CD14-positive monocyte (primary cell): ENCODE measurements around the gene SCAPER. TPM values are rescaled to one million over a fixed set of nuclear protein-coding genes. Genes with fewer than 3 reads are reported as not detected.
"Not testable (repeated sequence)": the region's sequence is repeated elsewhere in the genome, so short reads cannot be mapped to it uniquely, and the experiment has no call there.

Experiments
- DNase-seq, 3 donors: peaks; one replicate each; pipeline ENCODE4 v3.0.0-alpha.2; 2011 to 2022
- H2AFZ ChIP-seq: 2 replicates; pipeline ENCODE4 v1.6.0; 2012; ENCODE audit warnings: mild to moderate bottlenecking, low read depth, low read length, inconsistent platforms; ENCODE audit not compliant: insufficient read depth, poor library complexity, severe bottlenecking
- H3K27ac ChIP-seq, 2 donors: 1 replicate in 1 of 2; 2 replicates in 1 of 2; pipeline ENCODE4 v1.5.1; 2012 to 2013; ENCODE audit warnings: low read length in 2 of 2, control low read depth in 1 of 2, inconsistent platforms in 1 of 2, low read depth in 1 of 2, mild to moderate bottlenecking in 1 of 2
- H3K27me3 ChIP-seq, 2 donors: one replicate each; pipeline versions ENCODE4 v1.6.0 to v1.6.1; 2011 to 2013; ENCODE audit warnings: low read length in 2 of 2; ENCODE audit not compliant: control insufficient read depth in 2 of 2, insufficient read depth in 2 of 2
- H3K36me3 ChIP-seq, 2 donors: replicated peaks in 1 of 2; 1 replicate in 1 of 2; 2 replicates in 1 of 2; pipeline versions ENCODE4 v1.5.1 to v1.6.1; 2012 to 2013; ENCODE audit warnings: low read length in 2 of 2, control low read depth in 1 of 2, inconsistent platforms in 1 of 2, mild to moderate bottlenecking in 1 of 2; ENCODE audit not compliant: insufficient read depth in 2 of 2, control insufficient read depth in 1 of 2
- H3K4me1 ChIP-seq, 2 donors: 1 replicate in 1 of 2; 2 replicates in 1 of 2; pipeline versions ENCODE4 v1.5.1 to v1.6.1; 2012 to 2013; ENCODE audit warnings: low read length in 2 of 2, control low read depth in 1 of 2, inconsistent platforms in 1 of 2, mild to moderate bottlenecking in 1 of 2, moderate library complexity in 1 of 2; ENCODE audit not compliant: insufficient read depth in 2 of 2, control insufficient read depth in 1 of 2
- H3K4me2 ChIP-seq: replicated peaks from 2 replicates; pipeline ENCODE3; 2012; ENCODE audit warnings: low read length, moderate library complexity, mild to moderate bottlenecking; ENCODE audit not compliant: poor library complexity, severe bottlenecking; ENCODE audit errors: extremely low read depth
- H3K4me3 ChIP-seq, 3 experiments: fragments of 200-600 bp in 1 of 3; sonication (generic) in 1 of 3; replicated peaks in 1 of 3; 1 replicate in 2 of 3; 2 replicates in 1 of 3; pipeline ENCODE4 v1.5.1; 2011 to 2013; ENCODE audit warnings: low read length in 3 of 3, mild to moderate bottlenecking in 3 of 3, control low read depth in 2 of 3, low read depth in 2 of 3, inconsistent platforms in 1 of 3, moderate library complexity in 1 of 3
- H3K79me2 ChIP-seq: 2 replicates; pipeline ENCODE4 v1.6.0; 2012; ENCODE audit warnings: mild to moderate bottlenecking, control low read depth, inconsistent platforms, low read length, moderate library complexity; ENCODE audit not compliant: insufficient read depth
- H3K9ac ChIP-seq: 2 replicates; pipeline ENCODE4 v1.6.0; 2017; ENCODE audit warnings: low read length, mild to moderate bottlenecking; ENCODE audit not compliant: insufficient read depth, poor library complexity, severe bottlenecking
- H3K9me3 ChIP-seq, 2 donors: replicated peaks in 1 of 2; 1 replicate in 1 of 2; 2 replicates in 1 of 2; pipeline versions ENCODE4 v1.5.1 to v1.6.1; 2012 to 2013; ENCODE audit warnings: low read length in 2 of 2, control low read depth in 1 of 2; ENCODE audit not compliant: control insufficient read depth in 1 of 2, insufficient read depth in 1 of 2
- H4K20me1 ChIP-seq: 2 replicates; pipeline ENCODE4 v1.6.0; 2012; ENCODE audit warnings: mild to moderate bottlenecking, low read length, control low read depth, moderate library complexity; ENCODE audit not compliant: insufficient read depth
- H3K27ac Mint-ChIP-seq, 7 donors: one replicate each; pipeline ENCODE4 v1.8.0; 2020; ENCODE audit warnings: mild to moderate bottlenecking in 7 of 7, mixed read lengths in 7 of 7, moderate library complexity in 6 of 7, inconsistent platforms in 2 of 7
- H3K27me3 Mint-ChIP-seq, 3 donors: one replicate each; pipeline ENCODE4 v1.8.0; 2021 to 2022; ENCODE audit warnings: low read depth in 3 of 3, mild to moderate bottlenecking in 3 of 3, mixed read lengths in 3 of 3, moderate library complexity in 3 of 3, inconsistent platforms in 1 of 3
- H3K36me3 Mint-ChIP-seq, 2 donors: one replicate each; pipeline ENCODE4 v1.8.0; 2020; ENCODE audit warnings: mixed read lengths in 2 of 2, inconsistent platforms in 1 of 2, mild to moderate bottlenecking in 1 of 2
- H3K4me1 Mint-ChIP-seq: one replicate; pipeline ENCODE4 v1.8.0; 2020; ENCODE audit warnings: mild to moderate bottlenecking, mixed read lengths
- H3K4me3 Mint-ChIP-seq, 2 donors: one replicate each; pipeline ENCODE4 v1.8.0; 2020; ENCODE audit warnings: mild to moderate bottlenecking in 2 of 2, mixed read lengths in 2 of 2, moderate library complexity in 1 of 2
- H3K9me3 Mint-ChIP-seq, 7 donors: one replicate each; pipeline ENCODE4 v1.8.0; 2020 to 2022; ENCODE audit warnings: mixed read lengths in 7 of 7, mild to moderate bottlenecking in 6 of 7, moderate library complexity in 6 of 7, inconsistent platforms in 2 of 7
- WGBS: methylation state at CpG from one replicate; pipeline ENCODE4 v1.1.5; 2013; ENCODE audit warnings: missing lambda C conversion rate; ENCODE audit not compliant: insufficient coverage; 5-methylcytosine and 5-hydroxymethylcytosine counted together
- intact Hi-C, 2 donors: fragments of 100-400 bp; cut with micrococcal nuclease; formaldehyde crosslinking; loops; one replicate each; pipeline versions ENCODE4 v1.15.0 to v1.15.1; 2023
- polyA plus RNA-seq, 3 donors: library from polyadenylated mRNA; depleted of rRNA in 1 of 3; unstranded in 2 of 3; stranded (reverse) in 1 of 3; fragments of 300-500 nt in 2 of 3; fragments of >200 nt in 1 of 3; fragmentation: Illumina TruSeq in 2 of 3; gene quantifications; 1 replicate in 2 of 3; 2 replicates in 1 of 3; pipeline ENCODE4 v1.2.3, GENCODE V29; 2012 to 2021
- TF ChIP-seq, protein P1 (sequence below): fragments of 200-600 bp; IDR thresholded peaks from one replicate; pipeline ENCODE4 v1.8.0; 2022; ENCODE audit warnings: antibody characterized with exemption, mild to moderate bottlenecking

SCAPER gene
- polyA plus RNA-seq, 3 donors, result 2.5 to 5.4 (median 4.2) TPM

DNA sequence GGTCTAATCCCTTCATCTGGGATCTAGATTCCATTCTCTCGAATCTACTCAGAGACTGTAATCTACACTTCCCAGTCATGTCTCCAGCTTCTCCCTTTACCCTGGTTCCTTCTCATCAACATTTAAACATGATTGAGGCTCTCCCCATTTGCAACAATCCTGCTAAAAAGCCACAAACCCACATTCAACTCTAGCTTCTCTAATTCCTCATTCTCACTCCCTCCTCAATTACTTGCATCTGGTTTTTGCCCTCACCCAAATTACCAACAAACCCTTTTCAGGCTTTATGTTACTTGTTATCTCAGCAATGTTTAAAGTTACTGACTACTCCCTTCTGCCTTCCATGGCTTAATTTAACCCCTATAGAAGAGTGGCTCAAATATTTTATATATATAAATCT is 605.4 kb downstream of the SCAPER start:
- Histone ChIP-seq H3K79me2 (peaks cover 93% of the 10 kb centered on the region), H3K9me3 (no peaks in the 10 kb centered on the region), H3K9ac (no peak overlapping the region), H3K36me3 (peaks cover 0 to 3% of the 10 kb centered on the region in 2 donors), H3K4me1 (peaks cover 10 to 14% of the 10 kb centered on the region in 2 donors), H3K27ac (no peak overlapping the region), H4K20me1 (peaks cover 96% of the 10 kb centered on the region), H3K27me3 (no peaks in the 10 kb centered on the region), H3K4me2 (no peak overlapping the region), H3K4me3 (no peak overlapping the region), H2AFZ (no peak overlapping the region)
- intact Hi-C loops, result no loop called here
- no peaks in the 10 kb centered on the region for H3K27me3 Mint-ChIP-seq
- H3K9me3 Mint-ChIP-seq, result no peaks in the 10 kb centered on the region
- H3K4me3 Mint-ChIP-seq, result no peak overlapping the region
- peaks cover 0 to 16% of the 10 kb centered on the region in 2 donors for H3K36me3 Mint-ChIP-seq
- DNase-seq, result no peak
- TF ChIP-seq, protein P1, sequence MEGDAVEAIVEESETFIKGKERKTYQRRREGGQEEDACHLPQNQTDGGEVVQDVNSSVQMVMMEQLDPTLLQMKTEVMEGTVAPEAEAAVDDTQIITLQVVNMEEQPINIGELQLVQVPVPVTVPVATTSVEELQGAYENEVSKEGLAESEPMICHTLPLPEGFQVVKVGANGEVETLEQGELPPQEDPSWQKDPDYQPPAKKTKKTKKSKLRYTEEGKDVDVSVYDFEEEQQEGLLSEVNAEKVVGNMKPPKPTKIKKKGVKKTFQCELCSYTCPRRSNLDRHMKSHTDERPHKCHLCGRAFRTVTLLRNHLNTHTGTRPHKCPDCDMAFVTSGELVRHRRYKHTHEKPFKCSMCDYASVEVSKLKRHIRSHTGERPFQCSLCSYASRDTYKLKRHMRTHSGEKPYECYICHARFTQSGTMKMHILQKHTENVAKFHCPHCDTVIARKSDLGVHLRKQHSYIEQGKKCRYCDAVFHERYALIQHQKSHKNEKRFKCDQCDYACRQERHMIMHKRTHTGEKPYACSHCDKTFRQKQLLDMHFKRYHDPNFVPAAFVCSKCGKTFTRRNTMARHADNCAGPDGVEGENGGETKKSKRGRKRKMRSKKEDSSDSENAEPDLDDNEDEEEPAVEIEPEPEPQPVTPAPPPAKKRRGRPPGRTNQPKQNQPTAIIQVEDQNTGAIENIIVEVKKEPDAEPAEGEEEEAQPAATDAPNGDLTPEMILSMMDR, result no peak
- no peaks in the 10 kb centered on the region for H3K4me1 Mint-ChIP-seq
- WGBS, result 25% methylated on average over 1 of the region's 1 CpG
- no peak overlapping the region for H3K27ac Mint-ChIP-seq

DNA sequence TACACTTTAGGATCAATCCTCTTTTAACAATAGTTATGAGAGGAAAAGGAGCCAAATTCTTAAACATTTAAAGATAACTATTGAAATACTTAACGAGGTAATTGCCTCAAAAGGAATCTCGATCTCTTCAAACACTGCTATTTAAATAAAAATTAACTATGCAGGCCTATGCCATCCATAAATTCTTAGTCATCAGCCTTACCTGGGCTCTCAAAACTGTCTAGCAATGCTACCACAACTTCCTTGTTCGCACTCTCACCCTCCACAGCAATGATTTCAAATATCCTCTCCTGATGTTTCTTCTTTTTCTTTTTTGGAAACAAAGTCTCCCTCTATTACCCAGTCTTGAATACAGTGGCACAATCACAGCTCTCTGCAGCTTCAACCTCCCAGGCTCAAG is 606.2 kb downstream of the SCAPER start:
- no peak overlapping the region for H3K27ac Mint-ChIP-seq
- TF ChIP-seq, protein P1, result no peak
- H4K20me1 ChIP-seq, result peaks cover 97% of the 10 kb centered on the region
- peaks cover 0 to 3% of the 10 kb centered on the region in 2 donors for H3K36me3 ChIP-seq
- H3K9ac ChIP-seq, result no peak overlapping the region
- peaks cover 10 to 14% of the 10 kb centered on the region in 2 donors for H3K4me1 ChIP-seq
- H3K4me3 ChIP-seq, result no peak overlapping the region
- H3K9me3 Mint-ChIP-seq, result no peaks in the 10 kb centered on the region
- H3K4me3 Mint-ChIP-seq, result no peak overlapping the region
- peaks cover 3% of the 10 kb centered on the region for H3K4me1 Mint-ChIP-seq
- H3K36me3 Mint-ChIP-seq, result peaks cover 0 to 15% of the 10 kb centered on the region in 2 donors
- H3K27me3 Mint-ChIP-seq, result no peaks in the 10 kb centered on the region
- no peaks in the 10 kb centered on the region for H3K9me3 ChIP-seq
- H2AFZ ChIP-seq, result no peak overlapping the region
- no peak overlapping the region for H3K27ac ChIP-seq
- H3K27me3 ChIP-seq, result no peaks in the 10 kb centered on the region
- no peak for DNase-seq
- H3K4me2 ChIP-seq, result no peak overlapping the region
- H3K79me2 ChIP-seq, result peaks cover 87% of the 10 kb centered on the region
- intact Hi-C loops, result no loop called here
- WGBS, result 81% methylated on average over 3 of the region's 3 CpGs

DNA sequence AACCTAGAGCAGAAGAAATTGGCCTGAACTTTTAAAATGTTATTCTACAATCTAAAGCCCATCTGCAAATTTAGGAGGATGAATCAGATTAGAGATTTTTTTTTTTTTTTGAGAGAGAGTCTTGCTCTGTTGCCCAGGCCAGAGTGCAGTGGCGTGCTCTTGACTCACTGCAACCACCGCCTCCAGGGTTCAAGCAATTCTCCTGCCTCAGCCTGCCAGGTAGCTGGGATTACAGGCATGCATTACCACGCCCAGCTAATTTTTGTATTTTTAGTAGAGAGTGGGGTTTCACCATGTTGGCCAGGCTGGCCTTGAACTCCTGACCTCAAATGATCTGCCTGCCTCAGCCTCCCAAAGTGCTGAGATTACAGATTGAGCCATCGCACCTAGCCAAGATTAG is 607.2 kb downstream of the SCAPER start:
- Histone ChIP-seq H4K20me1 (peaks cover 97% of the 10 kb centered on the region), H3K4me1 (peaks cover 10 to 21% of the 10 kb centered on the region in 2 donors), H3K79me2 (peaks cover 83% of the 10 kb centered on the region)
- DNase-seq, H3K27ac Mint-ChIP-seq, H3K9me3 Mint-ChIP-seq, H3K9ac ChIP-seq, H3K4me3 Mint-ChIP-seq, H3K4me3 ChIP-seq, H2AFZ ChIP-seq, H3K9me3 ChIP-seq, H3K27me3 Mint-ChIP-seq, H3K27ac ChIP-seq, H3K4me2 ChIP-seq, H3K36me3 ChIP-seq, H3K27me3 ChIP-seq, intact Hi-C loops: not testable (repeated sequence)
- WGBS, result 83% methylated on average over 1 of the region's 4 CpGs
- H3K4me1 Mint-ChIP-seq, result peaks cover 12% of the 10 kb centered on the region
- peaks cover 0 to 15% of the 10 kb centered on the region in 2 donors for H3K36me3 Mint-ChIP-seq
